HepG2 (cell line): ENCODE measurements around the gene SLC19A1. TPM values are rescaled to one million over a fixed set of nuclear protein-coding genes. Genes with fewer than 3 reads are reported as not detected.

ENCODE experiments used
- ATAC-seq: fragments of 200-7000 bp; cut with Tn5 transposase; 3 replicates; pipeline ENCODE4 v1.9.1; 2020; ENCODE audit warnings: mild to moderate bottlenecking, moderate library complexity
- BruUV-seq: library from RNA; stranded (reverse); fragments of 400-500 nt; replicated peaks from 2 replicates; lab custom pipeline; 2021; lab: Mats Ljungman, UMichigan
- CTCF ChIA-PET: fragments of 300-600 bp; formaldehyde crosslinking; extraction: SDS; loops from one replicate; lab custom pipeline; 2021; ENCODE audit warnings: low total read pairs, inconsistent platforms, low intra/inter-chr PET ratio; lab: Yijun Ruan, JAX
- POLR2A ChIA-PET: fragments of 350-600 bp; sonication (Branson Sonifier 250); formaldehyde crosslinking; loops from one replicate; lab custom pipeline; 2020; ENCODE audit warnings: antibody characterized with exemption, inconsistent platforms; lab: Yijun Ruan, JAX
- DNase-seq: peaks from one replicate; pipeline ENCODE4 v3.0.0-alpha.2; 2015; ENCODE audit warnings: low spot score
- FAIRE-seq: peaks from 3 replicates; lab custom pipeline; 2011; peaks lifted over from hg19 to GRCh38; lab: Jason Lieb, UNC
- H2AFZ ChIP-seq: one replicate; pipeline ENCODE4 v1.6.1; 2011; ENCODE audit warnings: low read length, inconsistent platforms
- H3K27ac ChIP-seq: fragments of 300-600 bp; 3 replicates; pipeline ENCODE4 v1.8.0; 2011; ENCODE audit warnings: mixed run types, mild to moderate bottlenecking, mixed read lengths, low read length, inconsistent platforms; ENCODE audit not compliant: insufficient read depth; ENCODE audit errors: extremely low read length
- H3K27me3 ChIP-seq, 2 experiments: fragments of 200-600 bp in 1 of 2; 2 replicates in 1 of 2; 3 replicates in 1 of 2; pipeline versions ENCODE4 v1.6.0 to v1.8.0; 2011; ENCODE audit warnings: low read length in 2 of 2, mild to moderate bottlenecking in 2 of 2, moderate library complexity in 2 of 2, inconsistent platforms in 1 of 2; ENCODE audit not compliant: insufficient read depth in 2 of 2, control insufficient read depth in 1 of 2
- H3K36me3 ChIP-seq, 2 experiments: fragments of 200-600 bp in 1 of 2; replicated peaks in 1 of 2; 2 replicates in 1 of 2; 3 replicates in 1 of 2; pipeline versions ENCODE4 v1.5.1 to v1.8.0; 2011; ENCODE audit warnings: low read length in 2 of 2, inconsistent platforms in 1 of 2; ENCODE audit not compliant: insufficient read depth in 2 of 2, control insufficient read depth in 1 of 2
- H3K4me1 ChIP-seq: 2 replicates; pipeline ENCODE4 v1.5.1; 2012; ENCODE audit warnings: low read length, inconsistent platforms; ENCODE audit not compliant: insufficient read depth
- H3K4me2 ChIP-seq: 2 replicates; pipeline ENCODE4 v1.6.0; 2011; ENCODE audit warnings: low read depth, low read length, inconsistent platforms
- H3K4me3 ChIP-seq, 3 experiments: fragments of 200-600 bp in 1 of 3; sonication (generic), shearing (Covaris generic) in 1 of 3; replicated peaks in 1 of 3; 2 replicates each; pipeline ENCODE4 v1.5.1; 2011 to 2016; ENCODE audit warnings: low read length in 3 of 3, inconsistent platforms in 2 of 3, low read depth in 2 of 3, mild to moderate bottlenecking in 2 of 3, control low read depth in 1 of 3, mixed read lengths in 1 of 3; ENCODE audit not compliant: insufficient read depth in 1 of 3
- H3K79me2 ChIP-seq: one replicate; pipeline ENCODE4 v1.6.1; 2011; ENCODE audit warnings: low read length, inconsistent platforms; ENCODE audit not compliant: insufficient read depth
- H3K9ac ChIP-seq: 2 replicates; pipeline ENCODE4 v1.6.0; 2011; ENCODE audit warnings: mild to moderate bottlenecking, low read depth, low read length, inconsistent platforms; ENCODE audit not compliant: insufficient read depth
- H3K9me3 ChIP-seq: 2 replicates; pipeline ENCODE4 v1.5.1; 2012; ENCODE audit warnings: mild to moderate bottlenecking, low read length
- H4K20me1 ChIP-seq: 2 replicates; pipeline ENCODE4 v1.6.0; 2011; ENCODE audit warnings: inconsistent platforms, mild to moderate bottlenecking, low read length, moderate library complexity; ENCODE audit not compliant: insufficient read depth
- AGO1 ChIP-seq: fragments of 200-400 bp; formaldehyde crosslinking; IDR thresholded peaks from 2 replicates; pipeline ENCODE4 v1.6.1; 2017; ENCODE audit warnings: mild to moderate bottlenecking, low read depth, low read length, moderate library complexity; ENCODE audit not compliant: poor library complexity, severe bottlenecking
- DDIT3 ChIP-seq: sonication (generic); formaldehyde crosslinking; IDR thresholded peaks from 2 replicates; pipeline ENCODE4 v1.4.0; 2020; ENCODE audit warnings: mild to moderate bottlenecking, missing genetic modification reagents
- GABPB1 ChIP-seq: IDR thresholded peaks from 2 replicates; pipeline ENCODE4 v1.6.1; 2016; ENCODE audit warnings: mild to moderate bottlenecking, missing genetic modification reagents, moderate library complexity, missing compliant biosample characterization
- HHEX ChIP-seq: IDR thresholded peaks from 2 replicates; pipeline ENCODE4 v1.6.1; 2016; ENCODE audit warnings: control low read depth
- HOXD1 ChIP-seq: sonication (generic); formaldehyde crosslinking; IDR thresholded peaks from 2 replicates; pipeline ENCODE4 v1.5.0; 2020; ENCODE audit warnings: missing genetic modification reagents
- KLF16 ChIP-seq, 2 experiments: sonication (generic) in 1 of 2; formaldehyde crosslinking in 1 of 2; IDR thresholded peaks; 2 replicates each; pipeline versions ENCODE4 v1.6.1 to v1.8.0; 2016 to 2023; ENCODE audit warnings: missing genetic modification reagents in 2 of 2, missing compliant biosample characterization in 1 of 2
- MEIS1 ChIP-seq: sonication (generic); formaldehyde crosslinking; IDR thresholded peaks from 2 replicates; pipeline ENCODE4 v1.9.0; 2021; ENCODE audit warnings: mild to moderate bottlenecking, missing genetic modification reagents, moderate library complexity, borderline replicate concordance
- MEIS2 ChIP-seq: sonication (generic); formaldehyde crosslinking; IDR thresholded peaks from 2 replicates; pipeline ENCODE4 v1.9.0; 2021; ENCODE audit warnings: mild to moderate bottlenecking, missing genetic modification reagents
- MTF1 ChIP-seq: sonication (generic); formaldehyde crosslinking; IDR thresholded peaks from 2 replicates; pipeline ENCODE4 v1.5.0; 2020; ENCODE audit warnings: missing genetic modification reagents
- RBAK ChIP-seq: sonication (generic); formaldehyde crosslinking; IDR thresholded peaks from 2 replicates; pipeline ENCODE4 v1.5.1; 2020; ENCODE audit warnings: mild to moderate bottlenecking, missing genetic modification reagents
- RBFOX2 ChIP-seq: fragments of 200-400 bp; formaldehyde crosslinking; IDR thresholded peaks from 2 replicates; pipeline ENCODE4 v1.6.1; 2017; ENCODE audit warnings: low read depth, mild to moderate bottlenecking, low read length
- RFXAP ChIP-seq: sonication (generic); formaldehyde crosslinking; IDR thresholded peaks from 2 replicates; pipeline ENCODE4 v1.4.0; 2020; ENCODE audit warnings: missing genetic modification reagents, borderline replicate concordance
- SMARCE1 ChIP-seq: fragments of 450-650 bp; IDR thresholded peaks from 2 replicates; pipeline ENCODE4 v1.6.1; 2017; ENCODE audit warnings: borderline replicate concordance
- SP2 ChIP-seq: sonication (generic); formaldehyde crosslinking; IDR thresholded peaks from 2 replicates; pipeline ENCODE4 v1.5.1; 2020; ENCODE audit warnings: mild to moderate bottlenecking, missing genetic modification reagents
- TAF15 ChIP-seq: fragments of 200-400 bp; formaldehyde crosslinking; IDR thresholded peaks from one replicate; pipeline ENCODE4 v1.6.1; 2018; ENCODE audit warnings: mild to moderate bottlenecking, low read depth, low read length; ENCODE audit not compliant: poor library complexity, severe bottlenecking
- TCF7L2 ChIP-seq: IDR thresholded peaks from 2 replicates; pipeline ENCODE4 v1.6.1; 2011; ENCODE audit warnings: mild to moderate bottlenecking, low read depth, low read length, moderate library complexity
- TOE1 ChIP-seq: sonication (generic); formaldehyde crosslinking; IDR thresholded peaks from 2 replicates; pipeline ENCODE4 v1.4.0; 2020; ENCODE audit warnings: mild to moderate bottlenecking, missing genetic modification reagents
- ZFYVE20 ChIP-seq: sonication (generic); formaldehyde crosslinking; IDR thresholded peaks from 2 replicates; pipeline ENCODE4 v1.8.0; 2023; ENCODE audit warnings: low read depth, mild to moderate bottlenecking, moderate library complexity, missing genetic modification reagents, borderline replicate concordance
- ZNF18 ChIP-seq: sonication (generic); formaldehyde crosslinking; IDR thresholded peaks from 2 replicates; pipeline ENCODE4 v1.8.0; 2022; ENCODE audit warnings: mild to moderate bottlenecking, missing genetic modification reagents; ENCODE audit not compliant: insufficient replicate concordance
- ZNF567 ChIP-seq: sonication (generic); formaldehyde crosslinking; IDR thresholded peaks from 2 replicates; pipeline ENCODE4 v1.8.1; 2023; ENCODE audit warnings: mild to moderate bottlenecking, missing genetic modification reagents, borderline replicate concordance
- ZNF773 ChIP-seq: sonication (generic); formaldehyde crosslinking; IDR thresholded peaks from 2 replicates; pipeline ENCODE4 v1.4.0; 2020; ENCODE audit warnings: missing genetic modification reagents, borderline replicate concordance
- WGBS: methylation state at CpG from one replicate; pipeline ENCODE4 v1.1.6; 2017; ENCODE audit warnings: low lambda C conversion rate; 5-methylcytosine and 5-hydroxymethylcytosine counted together
- in situ Hi-C: cut with HindIII; loops from 2 replicates; pipeline ENCODE4 v1.10.0; 2017; ENCODE audit warnings: low pct_unique_long_range_greater_than_20kb; ENCODE audit not compliant: extremely low pct_ligation_motif_present
- intact Hi-C: fragments of 100-400 bp; cut with micrococcal nuclease; formaldehyde crosslinking; loops from one replicate; pipeline ENCODE4 v1.10.0; 2022; ENCODE audit not compliant: unreplicated experiment
- polyA plus RNA-seq, 8 experiments: library from polyadenylated mRNA; depleted of rRNA in 3 of 8; stranded (reverse) in 7 of 8; unstranded in 1 of 8; fragments of >200 nt; fragmentation: Illumina TruSeq in 4 of 8; extraction: Trizol in 4 of 8; gene quantifications; 2 replicates each; pipeline versions ENCODE4 v1.2.1 to v1.2.3, GENCODE V29; 2011 to 2016; ENCODE audit warnings: low read depth in 4 of 8, missing spikeins in 1 of 8, mixed read lengths in 1 of 8; ENCODE audit not compliant: insufficient read depth in 1 of 8
- total RNA-seq, 5 experiments: library from RNA; depleted of rRNA; stranded (reverse); fragments of >200 nt; fragmentation: Illumina TruSeq; extraction: Trizol; gene quantifications; 2 replicates each; pipeline ENCODE4 v1.2.3, GENCODE V29; 2016; ENCODE audit warnings: low read depth in 1 of 5
- TF ChIP-seq, protein P1 (sequence below): sonication (generic); formaldehyde crosslinking; conservative IDR thresholded peaks from 2 replicates; pipeline ENCODE4 v1.4.0; 2020; ENCODE audit warnings: missing genetic modification reagents

The SLC19A1 gene
- total and polyA plus RNA-seq, 2 of the 13 experiments (the other 11 are each of a cell fraction or from before 2014, with no cell fraction given), result 21.8 to 23.0 TPM

GRCh38 chr21:45506836-45507522, 35.3 kb downstream of the SLC19A1 start:
- H3K9me3 ChIP-seq, result no peaks in the 10 kb centered on the region
- no peaks in the 10 kb centered on the region for H3K79me2 ChIP-seq
- BruUV-seq, result no TSS peak
- ChIA-PET POLR2A (no interaction called here), CTCF (no interaction called here)
- no peaks in the 10 kb centered on the region for H3K27me3 ChIP-seq
- H3K36me3 ChIP-seq, result peaks cover 6 to 10% of the 10 kb centered on the region in 2 experiments; a peak in 3 of 5 replicates
- no peak overlapping the region for H3K27ac ChIP-seq
- WGBS, result 98% methylated on average over 5 of the region's 13 CpGs
- H3K4me1 ChIP-seq, result peaks cover 19% of the 10 kb centered on the region
- FAIRE-seq (no peak), DNase-seq (no peak), ATAC-seq (no peak)
- intact Hi-C loops (no loop called here), in situ Hi-C loops (no loop called here)
- H3K9ac ChIP-seq, result no peak overlapping the region
- no peak overlapping the region for H2AFZ ChIP-seq
- H3K4me3 ChIP-seq, result no peak overlapping the region
- no peak overlapping the region for H3K4me2 ChIP-seq
- H4K20me1 ChIP-seq, result no peaks in the 10 kb centered on the region
- no peak for TF ChIP-seq KLF16 (CRISPR knock-in tag; IDR thresholded peaks at IDR 0.05)
- no peak for TF ChIP-seq TAF15
- TF ChIP-seq AGO1, result peak; percentile 72
- TF ChIP-seq, protein P1, sequence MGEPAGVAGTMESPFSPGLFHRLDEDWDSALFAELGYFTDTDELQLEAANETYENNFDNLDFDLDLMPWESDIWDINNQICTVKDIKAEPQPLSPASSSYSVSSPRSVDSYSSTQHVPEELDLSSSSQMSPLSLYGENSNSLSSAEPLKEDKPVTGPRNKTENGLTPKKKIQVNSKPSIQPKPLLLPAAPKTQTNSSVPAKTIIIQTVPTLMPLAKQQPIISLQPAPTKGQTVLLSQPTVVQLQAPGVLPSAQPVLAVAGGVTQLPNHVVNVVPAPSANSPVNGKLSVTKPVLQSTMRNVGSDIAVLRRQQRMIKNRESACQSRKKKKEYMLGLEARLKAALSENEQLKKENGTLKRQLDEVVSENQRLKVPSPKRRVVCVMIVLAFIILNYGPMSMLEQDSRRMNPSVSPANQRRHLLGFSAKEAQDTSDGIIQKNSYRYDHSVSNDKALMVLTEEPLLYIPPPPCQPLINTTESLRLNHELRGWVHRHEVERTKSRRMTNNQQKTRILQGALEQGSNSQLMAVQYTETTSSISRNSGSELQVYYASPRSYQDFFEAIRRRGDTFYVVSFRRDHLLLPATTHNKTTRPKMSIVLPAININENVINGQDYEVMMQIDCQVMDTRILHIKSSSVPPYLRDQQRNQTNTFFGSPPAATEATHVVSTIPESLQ (CRISPR knock-in tag), result no peak
- TF ChIP-seq RBAK (CRISPR knock-in tag), result no peak
- TF ChIP-seq RBFOX2, result 0 out of 2 replicates have a peak, but pooled peaks have one; percentile 29
- TF ChIP-seq ZNF773, result no peak
- TF ChIP-seq ZFYVE20 (CRISPR knock-in tag), result no peak
- no peak for TF ChIP-seq MTF1 (CRISPR knock-in tag)
- no peak for TF ChIP-seq TCF7L2
- no peak for TF ChIP-seq MEIS1 (CRISPR knock-in tag)
- no peak for TF ChIP-seq DDIT3
- no peak for TF ChIP-seq SMARCE1
- TF ChIP-seq TOE1 (CRISPR knock-in tag), result no peak
- no peak for TF ChIP-seq HOXD1 (CRISPR knock-in tag)
- no peak for TF ChIP-seq HHEX (CRISPR knock-in tag)
- no peak for TF ChIP-seq ZNF18
- TF ChIP-seq GABPB1 (CRISPR knock-in tag), result no peak
- no peak for TF ChIP-seq SP2
- no peak for TF ChIP-seq ZNF567 (CRISPR knock-in tag)
- no peak for TF ChIP-seq MEIS2 (CRISPR knock-in tag)
- no peak for TF ChIP-seq RFXAP (CRISPR knock-in tag)
